NCI-H128 (cell line): ENCODE results near the gene ODR4.
"Not testable (repeated sequence)": the region's sequence is repeated elsewhere in the genome, so short reads cannot be mapped to it uniquely, and the experiment has no call there.

Source experiments
- DNase-seq: peaks from one replicate; lab custom pipeline; 2025; ENCODE audit not compliant: unreplicated experiment; lab: John Stamatoyannopoulos, UW

ODR4 gene

DNA sequence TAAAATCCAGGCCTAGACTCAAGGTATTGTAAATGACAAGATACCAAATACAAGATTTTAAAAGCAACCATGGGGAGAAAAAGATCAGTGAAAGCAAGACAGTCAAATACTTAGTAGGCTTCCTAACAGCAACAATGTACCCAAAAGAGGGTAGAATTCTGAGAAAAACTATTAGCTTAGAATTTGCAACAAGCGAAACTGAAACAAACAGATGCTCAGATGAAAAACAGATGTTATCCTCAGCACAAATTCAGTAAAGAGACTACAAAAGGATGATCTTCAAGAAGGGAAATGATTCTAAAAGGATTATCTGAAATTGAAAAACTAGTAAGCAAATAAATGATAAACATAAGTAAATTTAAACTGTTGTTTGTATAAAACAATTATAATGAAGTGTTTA, 45.3 kb downstream of the ODR4 start:
- DNase-seq, result no peak

DNA sequence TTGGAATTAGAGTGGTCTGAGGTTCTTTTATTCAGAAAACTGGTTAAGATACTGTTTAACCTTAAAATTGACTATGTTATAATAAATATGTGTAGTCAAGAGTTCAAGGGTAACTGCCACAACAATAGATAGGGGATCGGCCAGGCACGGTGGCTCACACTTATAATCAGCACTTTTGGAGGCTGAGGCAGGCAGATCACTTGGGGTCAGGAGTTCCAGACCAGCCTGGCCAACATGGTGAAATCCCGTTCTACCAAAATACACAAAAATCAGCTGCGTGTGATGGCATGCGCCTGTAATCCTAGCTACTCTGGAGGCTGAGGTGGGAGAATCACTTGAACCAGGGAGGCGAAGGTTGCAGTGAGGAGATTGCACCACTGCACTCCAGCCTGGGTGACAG, 45.8 kb downstream of the ODR4 start:
- no peak for DNase-seq

DNA sequence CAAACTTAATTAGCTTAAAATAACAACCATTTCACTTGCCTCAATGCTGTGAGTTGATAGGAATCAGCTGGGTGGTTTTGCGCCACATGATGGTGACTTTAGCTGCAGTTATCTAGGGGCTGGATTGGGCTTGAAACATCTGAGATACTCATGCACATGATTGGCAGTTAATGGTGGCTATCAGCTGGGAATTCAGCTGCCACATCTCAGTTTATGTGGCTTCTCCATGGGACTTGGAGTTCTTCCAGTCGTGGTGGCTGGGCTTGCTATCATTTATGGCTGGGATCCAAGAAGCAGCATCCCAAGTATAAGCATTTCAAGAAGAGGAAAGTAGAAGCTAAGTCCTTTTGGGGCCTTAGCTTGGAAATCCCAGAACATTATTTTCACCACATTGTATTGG, 48.9 kb downstream of the ODR4 start:
- DNase-seq, result no peak

DNA sequence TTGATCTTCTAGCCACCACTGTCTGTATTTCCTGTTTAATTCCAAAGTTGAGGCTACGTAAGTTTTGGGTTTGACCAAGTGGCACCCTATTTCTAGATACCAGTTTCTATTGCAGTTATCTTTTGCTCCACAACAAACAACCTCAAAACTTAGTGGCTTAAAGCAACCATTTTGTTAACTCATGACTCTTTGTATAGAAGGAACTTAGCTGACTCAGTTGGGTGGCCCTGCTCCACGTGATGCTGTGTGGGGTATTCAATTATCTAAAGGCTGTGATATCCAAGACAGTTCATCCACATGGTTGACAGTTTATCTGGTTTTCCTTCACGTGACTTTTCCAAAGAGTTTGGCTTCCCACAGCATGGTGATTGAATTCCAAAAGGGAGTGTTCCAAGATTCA, 50.5 kb downstream of the ODR4 start:
- DNase-seq, result no peak

DNA sequence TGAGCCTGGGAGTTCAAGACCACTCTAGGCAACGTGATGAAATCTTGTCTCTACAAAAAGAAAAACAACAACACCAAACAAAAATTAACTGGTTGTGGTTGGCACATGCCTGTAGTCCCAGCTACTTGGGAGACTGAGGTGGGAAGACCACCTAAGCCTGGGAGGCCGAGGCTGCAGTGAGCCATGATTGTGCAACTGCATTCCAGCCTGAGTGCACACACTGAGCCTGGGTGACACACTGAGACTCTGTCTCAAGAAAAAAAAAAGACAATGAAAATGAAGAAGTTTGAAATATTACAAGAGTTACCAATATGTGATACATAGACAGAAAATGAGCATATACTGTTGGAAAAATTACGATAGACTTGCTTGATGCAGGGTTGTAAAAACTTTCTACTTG, 53.4 kb downstream of the ODR4 start:
- no peak for DNase-seq

DNA sequence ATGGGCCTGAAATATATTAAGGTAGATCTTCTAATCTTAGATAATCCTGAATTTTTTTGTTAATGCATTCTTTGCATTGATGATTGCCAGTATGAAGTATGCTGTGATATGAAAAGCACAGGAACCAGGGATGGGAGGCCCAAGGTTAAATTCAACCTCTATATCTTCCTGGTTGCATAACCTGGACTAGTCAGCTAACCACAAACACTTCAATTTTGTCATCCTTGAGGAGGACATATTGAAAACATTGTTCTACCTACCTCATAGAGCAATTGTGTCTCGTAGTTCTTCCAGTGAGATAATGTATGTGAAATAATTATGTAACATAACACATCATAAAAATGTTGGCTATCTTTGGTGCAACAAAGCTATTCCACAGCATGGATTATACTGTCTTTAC, 59.7 kb downstream of the ODR4 start:
- no peak for DNase-seq

DNA sequence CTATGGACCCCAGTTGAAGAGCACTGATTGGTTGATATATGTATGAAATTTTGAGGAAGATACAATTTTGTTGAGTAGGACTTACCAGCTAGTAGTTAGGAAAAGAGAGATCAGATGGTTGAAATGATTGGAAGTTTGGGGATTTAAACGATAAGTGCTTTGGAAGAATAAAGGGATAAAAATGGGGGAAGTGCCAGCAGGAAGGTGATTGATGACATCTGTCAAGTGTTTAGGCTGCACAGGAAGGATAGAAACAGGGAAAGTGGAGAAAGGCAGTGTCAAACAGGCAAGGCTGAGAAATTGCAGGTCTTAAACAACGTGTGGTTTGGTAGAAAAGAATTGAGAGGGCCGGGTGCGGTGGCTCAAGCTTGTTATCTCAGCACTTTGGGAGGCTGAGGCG, 62.9 kb downstream of the ODR4 start:
- DNase-seq, result no peak

DNA sequence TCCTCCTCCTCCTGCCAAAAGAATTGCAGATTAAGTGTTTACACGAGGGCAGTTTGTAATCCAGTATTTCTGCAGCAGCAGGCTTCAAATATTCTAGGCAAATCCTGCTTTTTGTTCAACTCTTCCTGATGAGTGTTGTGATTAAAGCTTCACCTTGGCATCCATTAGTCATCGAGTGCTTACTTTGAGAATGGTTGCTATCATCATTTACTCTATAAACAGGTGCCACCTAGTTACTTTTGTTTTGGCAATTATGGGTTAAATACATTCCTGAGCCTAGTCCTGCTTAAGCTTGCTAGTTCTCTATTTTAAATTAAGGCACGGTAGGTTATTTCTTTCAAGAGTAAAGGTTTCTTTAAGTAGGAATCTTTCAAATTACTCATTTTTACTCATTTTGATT, 64.9 kb downstream of the ODR4 start:
- no peak for DNase-seq

DNA sequence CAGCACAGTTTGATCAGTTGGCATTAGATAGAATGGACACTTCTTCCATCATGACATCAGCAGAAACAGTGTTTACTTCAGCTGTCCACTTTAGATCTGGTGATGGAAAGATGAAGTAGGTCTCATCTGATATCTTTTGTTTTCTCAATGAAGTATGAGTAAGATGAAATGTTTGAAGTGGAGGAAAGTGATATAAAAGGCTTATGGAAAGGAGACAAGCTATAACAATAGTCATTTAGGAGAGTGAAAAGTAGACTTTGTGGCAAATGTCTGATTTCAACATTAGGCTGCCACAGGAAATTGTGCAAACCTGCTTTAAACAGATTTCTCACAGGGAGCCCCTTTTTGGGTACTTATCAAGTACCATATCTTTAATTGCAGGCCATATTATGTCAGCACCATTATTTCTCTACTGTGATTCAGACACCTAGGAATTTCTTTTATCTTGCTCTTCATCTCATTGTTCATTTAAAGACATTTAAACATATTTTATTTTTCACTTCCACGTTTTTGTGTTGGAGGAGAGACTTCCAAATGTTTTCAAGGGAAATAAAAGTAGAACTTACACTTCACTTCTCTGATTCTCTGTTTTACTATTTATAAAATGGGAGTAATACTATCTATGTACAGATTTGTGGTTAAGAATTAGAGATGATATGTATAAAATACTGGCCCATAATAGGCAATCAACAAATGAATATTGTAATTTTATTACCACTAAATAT, 67.2 kb downstream of the ODR4 start:
- no peak for DNase-seq

DNA sequence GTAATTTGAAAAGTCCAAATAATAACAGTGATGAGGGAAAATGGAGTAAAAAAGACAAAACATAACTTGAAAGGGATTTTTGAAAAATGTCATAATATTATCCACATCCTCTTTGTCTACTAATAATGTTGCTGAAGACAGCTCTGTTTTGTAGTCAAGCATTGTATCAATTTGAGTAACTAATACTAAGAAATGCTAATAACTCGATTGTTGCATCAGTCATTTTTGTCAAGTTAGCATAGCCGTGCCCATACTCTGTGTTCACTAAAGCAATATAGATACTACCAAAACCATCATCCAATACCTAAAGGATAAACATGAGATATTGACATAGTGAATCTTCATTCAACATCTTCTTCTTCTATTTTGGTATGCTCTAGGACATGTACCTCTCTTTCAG, 68.0 kb downstream of the ODR4 start:
- DNase-seq, result no peak

DNA sequence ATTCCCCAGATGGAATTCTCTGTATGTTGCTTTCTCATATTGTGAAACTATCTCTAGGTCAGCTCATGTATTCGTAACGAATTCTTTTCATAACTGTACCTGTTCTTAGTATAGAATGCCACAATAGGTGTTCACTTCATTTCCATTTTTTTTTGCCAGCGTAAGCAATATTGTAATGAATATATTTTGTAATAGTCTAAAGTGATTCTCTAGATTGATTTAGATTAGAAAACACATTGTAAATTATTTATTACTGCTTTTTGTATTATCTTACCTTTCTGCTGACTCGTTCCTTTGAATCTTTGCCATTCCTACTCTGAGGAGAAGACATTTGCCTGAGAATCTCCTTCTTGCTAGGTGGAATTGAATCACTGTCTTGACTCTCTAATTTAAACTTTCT, 70.5 kb downstream of the ODR4 start:
- no peak for DNase-seq

DNA sequence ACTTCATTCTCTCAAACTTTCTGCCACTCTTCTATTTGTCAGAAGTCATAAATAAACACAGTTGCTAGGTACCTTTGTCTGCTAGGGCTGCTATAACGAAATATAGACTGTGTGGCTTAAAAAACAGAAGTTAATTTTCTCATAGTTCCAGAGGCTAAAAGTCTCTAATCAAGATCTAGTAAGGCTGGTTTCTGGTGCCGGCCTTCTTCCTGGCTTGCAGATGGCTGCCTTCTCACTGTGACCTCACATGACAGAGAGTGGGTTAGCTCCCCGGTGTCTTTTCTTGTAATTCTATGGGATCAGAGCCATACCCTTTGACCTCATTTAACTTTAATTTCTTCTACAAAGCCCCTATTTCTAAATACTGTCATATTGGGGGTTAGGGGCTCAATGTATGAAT, 79.3 kb downstream of the ODR4 start:
- DNase-seq, result no peak

DNA sequence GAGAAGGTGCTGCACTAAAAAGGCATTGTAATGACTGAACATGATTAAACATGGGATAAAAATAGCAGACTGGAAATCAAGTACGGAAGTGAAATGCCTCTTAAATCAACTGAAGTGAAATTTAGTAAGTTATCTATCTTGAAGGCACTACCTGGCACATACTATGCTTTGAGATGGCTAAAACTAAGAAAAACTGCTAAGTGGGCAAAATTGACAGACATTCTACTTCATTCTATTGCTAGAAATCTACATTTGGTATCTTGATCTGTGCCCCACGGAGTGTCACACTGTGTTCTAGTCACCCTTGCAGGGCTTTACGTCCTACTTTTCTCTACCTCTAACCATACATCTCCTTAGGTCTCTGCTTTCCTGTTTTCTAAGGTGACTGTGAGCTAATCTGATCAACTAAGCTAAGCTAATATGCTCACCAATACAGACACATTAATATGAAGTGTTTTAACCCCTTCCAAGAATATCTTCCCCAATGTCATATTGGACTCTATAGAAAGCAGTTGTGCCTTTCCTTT, 81.2 kb downstream of the ODR4 start:
- DNase-seq, result no peak

DNA sequence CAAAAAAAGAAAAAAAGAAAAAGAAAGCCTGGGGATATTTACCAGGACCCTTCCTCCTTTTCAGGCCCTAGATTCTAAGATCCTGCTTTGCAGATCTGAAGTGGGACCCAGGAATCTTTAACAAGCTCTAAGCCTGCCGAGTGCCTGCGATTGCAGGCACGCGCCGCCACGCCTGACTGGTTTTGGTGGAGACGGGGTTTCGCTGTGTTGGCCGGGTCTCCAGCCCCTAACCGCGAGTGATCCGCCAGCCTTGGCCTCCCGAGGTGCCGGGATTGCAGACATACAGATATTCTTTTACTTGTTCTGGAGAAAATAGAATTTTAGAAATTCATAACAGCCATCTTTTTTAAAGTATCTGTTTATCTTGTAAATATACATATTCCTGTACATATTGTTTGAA, 83.5 kb downstream of the ODR4 start:
- DNase-seq, result not testable (repeated sequence)

DNA sequence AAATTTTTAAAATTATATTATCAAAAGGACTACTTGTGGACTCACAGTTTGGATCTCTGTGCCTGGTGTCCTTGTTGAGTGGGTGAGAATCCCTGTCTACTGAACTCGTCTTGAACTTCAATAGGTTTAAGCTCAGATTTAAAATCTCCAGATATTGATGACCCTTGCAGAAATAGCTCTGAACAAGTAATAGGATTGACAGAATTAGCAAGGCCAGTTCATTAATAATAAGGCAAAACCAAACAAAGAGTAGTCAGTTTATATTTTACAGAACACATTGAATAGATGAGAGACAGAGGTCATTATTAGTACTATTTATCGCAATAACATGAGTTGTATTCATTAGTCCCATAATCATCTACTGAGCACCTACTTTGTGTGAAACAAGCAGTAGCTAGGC, 85.4 kb downstream of the ODR4 start, which contains the start of gene PDC:
TSS of gene PDC (minus strand) at position 101 of the 400 bp plus-strand sequence. CDS start 11,655 bp downstream, outside the sequence.
- no peak for DNase-seq

DNA sequence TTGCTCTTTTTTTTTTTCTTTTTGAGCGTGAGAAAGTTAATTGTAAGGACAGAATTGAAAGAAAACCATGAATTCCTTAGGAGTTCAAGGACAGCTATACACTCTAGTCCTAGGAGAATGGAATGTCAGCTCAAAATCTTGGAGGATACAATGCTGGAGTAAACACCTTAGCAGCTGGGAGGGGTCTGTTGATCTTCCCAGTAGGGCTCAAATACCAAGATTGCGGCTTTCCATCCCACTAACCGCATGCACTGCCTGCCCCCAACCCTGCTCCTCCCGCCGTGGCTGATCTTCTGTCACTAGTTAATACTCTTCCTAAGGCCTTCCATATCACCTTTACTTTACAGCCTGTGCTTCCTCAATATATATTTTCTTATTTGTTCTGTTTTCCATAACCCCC, 87.9 kb downstream of the ODR4 start:
- no peak for DNase-seq

DNA sequence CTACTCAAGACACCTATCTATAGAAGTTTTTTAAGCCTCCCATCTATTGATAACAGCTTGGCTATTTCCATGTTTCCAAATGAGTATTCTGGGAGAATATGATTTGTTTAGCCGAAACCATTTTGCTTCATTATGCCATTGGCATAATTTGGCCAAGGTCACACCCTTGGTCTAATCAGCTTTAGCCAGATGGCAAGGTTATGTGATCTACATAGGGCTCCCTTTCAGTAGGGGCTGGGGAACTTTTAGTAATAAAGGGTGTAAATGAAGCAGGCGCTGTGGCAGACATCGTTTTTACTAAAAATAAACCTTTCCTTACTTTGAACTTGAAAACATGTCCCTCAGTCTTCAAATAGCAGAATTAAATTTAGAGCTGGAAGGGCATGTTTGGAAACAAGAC, 88.3 kb downstream of the ODR4 start:
- DNase-seq, result no peak

DNA sequence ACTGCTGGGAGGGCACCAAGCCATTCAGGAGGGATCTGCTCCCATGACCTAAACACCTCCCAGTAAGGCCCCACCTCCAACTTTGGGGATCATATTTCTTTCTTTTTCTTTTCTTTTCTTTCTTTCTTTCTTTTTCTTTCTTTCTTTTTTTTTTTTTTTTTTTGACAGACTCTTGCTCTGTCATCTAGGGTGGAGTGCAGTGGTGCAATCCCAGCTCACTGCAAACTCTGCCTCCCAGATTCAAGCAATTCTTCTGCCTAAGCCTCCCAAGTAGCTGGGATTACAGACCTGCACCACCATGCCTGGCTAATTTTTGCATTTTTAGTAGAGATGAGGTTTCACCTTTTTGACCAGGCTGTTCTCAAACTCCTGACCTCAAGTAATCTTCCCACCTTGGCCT, 89.9 kb downstream of the ODR4 start:
- not testable (repeated sequence) for DNase-seq

DNA sequence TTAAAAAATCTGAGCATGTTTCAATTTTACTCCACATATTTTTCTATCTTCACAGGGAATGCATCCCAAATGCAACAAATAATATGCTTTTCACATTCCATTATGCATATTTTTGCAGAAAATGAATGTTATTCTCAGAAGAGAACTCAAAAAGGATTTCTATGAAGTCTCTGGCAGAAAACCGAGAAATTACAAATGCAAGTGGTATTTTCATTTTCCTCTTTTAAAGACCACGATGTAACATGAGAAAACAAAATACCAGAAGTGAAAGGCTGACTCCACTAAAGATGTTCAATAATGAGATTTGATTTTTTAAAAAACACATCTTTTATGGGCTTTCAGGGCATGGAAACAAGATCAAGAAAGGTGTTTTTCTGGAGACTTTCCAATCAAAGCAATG, 90.3 kb downstream of the ODR4 start:
- no peak for DNase-seq
